GM23338 (cell line): Measurements from ENCODE around the gene CA7. TPM values are rescaled to one million over a fixed set of nuclear protein-coding genes. Genes with fewer than 3 reads are reported as not detected.

ENCODE experiments used
- ATAC-seq: fragments of 200-7000 bp; cut with Tn5 transposase; 3 replicates; pipeline ENCODE4 v1.9.1; 2020
- DNase-seq: peaks from one replicate; pipeline ENCODE4 v3.0.0-alpha.2; 2015; ENCODE audit warnings: low spot score
- H2AFZ ChIP-seq: fragments of 200-600 bp; sonication (generic); 2 replicates; pipeline ENCODE4 v1.8.0; 2016; ENCODE audit warnings: antibody characterized with exemption, mild to moderate bottlenecking, moderate library complexity
- H3F3A ChIP-seq: fragments of 200-600 bp; sonication (generic); replicated peaks from 2 replicates; pipeline ENCODE4 v1.8.0; 2017; ENCODE audit warnings: antibody characterized with exemption, mixed run types, low read depth
- H3K27ac ChIP-seq: fragments of 200-600 bp; sonication (generic); 2 replicates; pipeline ENCODE4 v1.6.1; 2016; ENCODE audit warnings: low read depth
- H3K27me3 ChIP-seq: fragments of 200-600 bp; sonication (generic); 2 replicates; pipeline ENCODE4 v1.8.0; 2016; ENCODE audit warnings: mild to moderate bottlenecking, mixed run types, moderate library complexity; ENCODE audit not compliant: insufficient read depth
- H3K36me3 ChIP-seq: fragments of 200-600 bp; sonication (generic); 2 replicates; pipeline ENCODE4 v1.8.0; 2016; ENCODE audit warnings: mild to moderate bottlenecking; ENCODE audit not compliant: insufficient read depth
- H3K4me1 ChIP-seq: fragments of 200-600 bp; sonication (generic); 2 replicates; pipeline ENCODE4 v1.8.0; 2016; ENCODE audit warnings: mild to moderate bottlenecking, moderate library complexity; ENCODE audit not compliant: insufficient read depth
- H3K4me2 ChIP-seq: fragments of 200-600 bp; sonication (generic); 2 replicates; pipeline ENCODE4 v1.7.1; 2017; ENCODE audit warnings: mixed run types
- H3K4me3 ChIP-seq: fragments of 200-600 bp; sonication (generic); 2 replicates; pipeline ENCODE4 v1.6.1; 2016; ENCODE audit warnings: mixed run types
- H3K79me2 ChIP-seq: fragments of 200-600 bp; sonication (generic); replicated peaks from 2 replicates; pipeline ENCODE4 v1.8.0; 2017; ENCODE audit warnings: mild to moderate bottlenecking; ENCODE audit not compliant: insufficient read depth
- H3K9me2 ChIP-seq: fragments of 200-600 bp; sonication (generic); 2 replicates; pipeline ENCODE4 v1.8.0; 2017; ENCODE audit not compliant: insufficient read depth
- H4K20me1 ChIP-seq: fragments of 200-600 bp; sonication (generic); replicated peaks from 2 replicates; pipeline ENCODE4 v1.8.0; 2017; ENCODE audit warnings: mild to moderate bottlenecking; ENCODE audit not compliant: insufficient read depth
- H3K27ac Mint-ChIP-seq: 2 replicates; pipeline ENCODE4 v1.8.0; 2020; ENCODE audit warnings: inconsistent platforms, mild to moderate bottlenecking, moderate library complexity, mixed read lengths
- H3K27me3 Mint-ChIP-seq: 3 replicates; pipeline ENCODE4 v1.8.0; 2022; ENCODE audit warnings: low read depth, mild to moderate bottlenecking, moderate library complexity, mixed read lengths, inconsistent platforms; ENCODE audit not compliant: insufficient read depth, poor library complexity
- H3K36me3 Mint-ChIP-seq: 3 replicates; pipeline ENCODE4 v1.8.0; 2021; ENCODE audit warnings: low read depth, mild to moderate bottlenecking, inconsistent platforms, moderate library complexity, mixed read lengths
- H3K4me1 Mint-ChIP-seq: 3 replicates; pipeline ENCODE4 v1.8.0; 2020; ENCODE audit warnings: mild to moderate bottlenecking, inconsistent platforms, mixed read lengths
- H3K4me3 Mint-ChIP-seq: 3 replicates; pipeline ENCODE4 v1.8.0; 2021; ENCODE audit warnings: moderate library complexity, mild to moderate bottlenecking, inconsistent platforms, mixed read lengths
- H3K9me3 Mint-ChIP-seq: 3 replicates; pipeline ENCODE4 v1.8.0; 2020; ENCODE audit warnings: moderate library complexity, mild to moderate bottlenecking, inconsistent platforms, mixed read lengths
- CREB1 ChIP-seq: fragments of 250-450 bp; sonication (Bioruptor Pico); IDR thresholded peaks from 2 replicates; pipeline ENCODE4 v1.5.0; 2020; ENCODE audit warnings: low read depth, mild to moderate bottlenecking, moderate library complexity
- CTCF ChIP-seq, 2 experiments: fragments of 200-600 bp in 1 of 2; sonication (generic) in 1 of 2; conservative IDR thresholded peaks; 2 replicates each; pipeline versions ENCODE4 v1.5.1 to v1.6.1; 2016 to 2017; ENCODE audit warnings: antibody characterized with exemption in 2 of 2, low read depth in 2 of 2, mild to moderate bottlenecking in 2 of 2, moderate library complexity in 1 of 2
- ETS1 ChIP-seq: IDR thresholded peaks from 2 replicates; pipeline ENCODE4 v1.6.1; 2016; ENCODE audit warnings: antibody characterized with exemption
- EZH2 ChIP-seq: fragments of 200-600 bp; sonication (generic); IDR thresholded peaks from one replicate; pipeline ENCODE4 v1.8.0; 2017; ENCODE audit warnings: antibody characterized with exemption, mild to moderate bottlenecking, low read depth; ENCODE audit not compliant: unreplicated experiment
- EZH2phosphoT487 ChIP-seq: fragments of 200-600 bp; sonication (generic); IDR thresholded peaks from one replicate; pipeline ENCODE4 v1.8.1; 2018; ENCODE audit warnings: antibody characterized with exemption; ENCODE audit not compliant: unreplicated experiment
- JUNB ChIP-seq: IDR thresholded peaks from one replicate; pipeline ENCODE4 v1.6.1; 2016; ENCODE audit warnings: antibody characterized with exemption; ENCODE audit not compliant: unreplicated experiment
- NANOG ChIP-seq: IDR thresholded peaks from 2 replicates; pipeline ENCODE4 v1.6.1; 2016; ENCODE audit warnings: antibody characterized with exemption, borderline replicate concordance
- POLR2AphosphoS5 ChIP-seq: IDR thresholded peaks from 2 replicates; pipeline ENCODE4 v1.6.1; 2016; ENCODE audit warnings: antibody characterized with exemption, low read depth
- STAT1 ChIP-seq: IDR thresholded peaks from one replicate; pipeline ENCODE4 v1.6.1; 2016; ENCODE audit warnings: antibody characterized with exemption; ENCODE audit not compliant: unreplicated experiment
- ZNF114 ChIP-seq: fragments of 250-450 bp; sonication (Bioruptor Pico); IDR thresholded peaks from 2 replicates; pipeline ENCODE4 v1.5.0; 2020; ENCODE audit warnings: mild to moderate bottlenecking, moderate library complexity
- ZNF331 ChIP-seq: fragments of 250-450 bp; sonication (Bioruptor Pico); IDR thresholded peaks from 2 replicates; pipeline ENCODE4 v1.5.0; 2020; ENCODE audit warnings: low read depth, mild to moderate bottlenecking, moderate library complexity
- polyA plus RNA-seq: library from polyadenylated mRNA; unstranded; fragments of >200 nt; fragmentation: Nextera tagmentation; extraction: Ambion mirVana; gene quantifications from 2 replicates; pipeline ENCODE4 v1.2.1, GENCODE V29; 2016
- total RNA-seq: library from RNA; depleted of rRNA; stranded (reverse); fragments of >200 nt; shearing (Covaris generic); gene quantifications from 2 replicates; pipeline ENCODE4 v1.2.3, GENCODE V29; 2014

The CA7 gene
- total and polyA plus RNA-seq, 2 experiments from 2014 or later = 2.1 to 2.8 TPM

- Mint-ChIP-seq H3K4me3 (no peak overlapping the region), H3K27ac (no peak overlapping the region)
- no peak overlapping the region for H3K27ac ChIP-seq
Observed at GRCh38 chr16:66882702-66883101, 38.5 kb downstream of the CA7 start.

GRCh38 chr16:66885491-66885890 lies 41.3 kb downstream of the CA7 start:
- peaks cover 11% of the 10 kb centered on the region; the same call in 1 of the 2 replicates for H3K36me3 ChIP-seq
- no peaks in the 10 kb centered on the region for H3K9me2 ChIP-seq
- Mint-ChIP-seq H3K4me3 (no peak overlapping the region), H3K4me1 (peaks cover 10% of the 10 kb centered on the region), H3K27me3 (peaks cover 2% of the 10 kb centered on the region), H3K9me3 (no peaks in the 10 kb centered on the region), H3K27ac (no peak overlapping the region), H3K36me3 (peaks cover 40% of the 10 kb centered on the region)
- H3F3A ChIP-seq = no peaks in the 10 kb centered on the region
- no peak for TF ChIP-seq CTCF (conservative IDR thresholded peaks at IDR 0.05; ENCODE audit: low read depth in 2 of 2)
- peaks cover 26% of the 10 kb centered on the region; the same call in 1 of the 2 replicates for H4K20me1 ChIP-seq
- H3K79me2 ChIP-seq = peaks cover 41% of the 10 kb centered on the region
- H3K27me3 ChIP-seq = no peaks in the 10 kb centered on the region
- H3K4me1 ChIP-seq = peaks cover 9% of the 10 kb centered on the region; the same call in 1 of the 2 replicates
- H3K4me3 ChIP-seq = no peak overlapping the region
- ATAC-seq (no peak), DNase-seq (no peak)
- no peak overlapping the region for H2AFZ ChIP-seq
- no peak overlapping the region for H3K27ac ChIP-seq
- no peak overlapping the region for H3K4me2 ChIP-seq

More at GRCh38 chr16:66882702-66883101, 38.5 kb downstream of the CA7 start:
- TF ChIP-seq ETS1 (no peak), STAT1 (no peak), POLR2AphosphoS5 (no peak), CTCF (conservative IDR thresholded peaks at IDR 0.05; ENCODE audit: low read depth in 2 of 2) (no peak), ZNF114 (CRISPR knock-in tag) (no peak), ZNF331 (CRISPR knock-in tag) (no peak), EZH2phosphoT487 (no peak), NANOG (no peak), EZH2 (no peak), JUNB (no peak), CREB1 (no peak)
- DNase-seq = no peak
- Mint-ChIP-seq H3K9me3 (no peaks in the 10 kb centered on the region; the same call in 1 of the 3 replicates), H3K4me1 (peaks cover 15% of the 10 kb centered on the region), H3K36me3 (peaks cover 33% of the 10 kb centered on the region), H3K27me3 (peaks cover 16% of the 10 kb centered on the region)
- peaks cover 7% of the 10 kb centered on the region; the same call in 1 of the 2 replicates for H3K27me3 ChIP-seq
- H3K4me1 ChIP-seq = peaks cover 13% of the 10 kb centered on the region; the same call in 1 of the 2 replicates
- H3K4me2 ChIP-seq = no peak overlapping the region
- H3K79me2 ChIP-seq = peaks cover 35% of the 10 kb centered on the region
- H3K4me3 ChIP-seq = no peak overlapping the region
- H3F3A ChIP-seq = no peaks in the 10 kb centered on the region
- no peak for ATAC-seq
- peaks cover 11% of the 10 kb centered on the region; the same call in 1 of the 2 replicates for H3K36me3 ChIP-seq
- H3K9me2 ChIP-seq = no peaks in the 10 kb centered on the region
- H2AFZ ChIP-seq = no peak overlapping the region
- H4K20me1 ChIP-seq = peaks cover 26% of the 10 kb centered on the region; the same call in 1 of the 2 replicates
